CD4-positive, CD25-positive, alpha-beta regulatory T cell (primary cell): ENCODE measurements around the gene IFIT1. TPM values are rescaled to one million over a fixed set of nuclear protein-coding genes. Genes with fewer than 3 reads are reported as not detected.
A peak's percentile ranks its signal among the peaks of the same experiment; 100 is the strongest.

Experiments used
- ATAC-seq, 2 donors: fragments of 150-1000 bp; cut with Tn5 transposase; one replicate each; pipeline ENCODE4 v1.10.0; 2021; ENCODE audit warnings: low read depth in 2 of 2, moderate number of reproducible peaks in 2 of 2, moderate library complexity in 1 of 2
- DNase-seq, 3 donors: peaks; one replicate each; pipeline versions ENCODE4 v3.0.0 to v3.0.0-alpha.2; 2012 to 2022; ENCODE audit warnings: mixed read lengths in 1 of 3
- H3K27ac ChIP-seq: one replicate; pipeline ENCODE4 v1.7.0; 2013; ENCODE audit warnings: mild to moderate bottlenecking, low read length; ENCODE audit not compliant: insufficient read depth, poor library complexity, severe bottlenecking
- H3K27me3 ChIP-seq: one replicate; pipeline ENCODE4 v1.7.0; 2013; ENCODE audit warnings: low read length; ENCODE audit not compliant: control insufficient read depth, insufficient read depth
- H3K36me3 ChIP-seq: one replicate; pipeline ENCODE4 v1.7.0; 2013; ENCODE audit warnings: mild to moderate bottlenecking, low read length, moderate library complexity; ENCODE audit not compliant: control insufficient read depth, insufficient read depth
- H3K4me1 ChIP-seq: 2 replicates; pipeline ENCODE4 v1.7.0; 2013; ENCODE audit warnings: mild to moderate bottlenecking, low read length; ENCODE audit not compliant: insufficient read depth, control insufficient read depth, poor library complexity, severe bottlenecking
- H3K4me3 ChIP-seq: one replicate; pipeline ENCODE4 v1.7.0; 2013; ENCODE audit warnings: low read depth, mild to moderate bottlenecking, low read length, moderate library complexity
- H3K9me3 ChIP-seq, 2 experiments: 1 replicate in 1 of 2; 2 replicates in 1 of 2; pipeline ENCODE4 v1.7.0; 2013; ENCODE audit warnings: low read length in 2 of 2, mild to moderate bottlenecking in 1 of 2, moderate library complexity in 1 of 2; ENCODE audit not compliant: control insufficient read depth in 2 of 2
- H3K27ac Mint-ChIP-seq, 3 donors: one replicate each; pipeline ENCODE4 v1.8.0; 2020 to 2022; ENCODE audit warnings: mild to moderate bottlenecking in 3 of 3, mixed read lengths in 3 of 3, moderate library complexity in 2 of 3
- H3K27me3 Mint-ChIP-seq: one replicate; pipeline ENCODE4 v1.8.0; 2022; ENCODE audit warnings: mild to moderate bottlenecking, mixed read lengths
- H3K36me3 Mint-ChIP-seq: one replicate; pipeline ENCODE4 v1.8.0; 2020; ENCODE audit warnings: mixed read lengths
- H3K4me1 Mint-ChIP-seq, 4 donors: one replicate each; pipeline ENCODE4 v1.8.0; 2020 to 2022; ENCODE audit warnings: mixed read lengths in 4 of 4, mild to moderate bottlenecking in 1 of 4
- H3K4me3 Mint-ChIP-seq, 4 donors: one replicate each; pipeline ENCODE4 v1.8.0; 2020 to 2022; ENCODE audit warnings: mild to moderate bottlenecking in 4 of 4, mixed read lengths in 4 of 4, moderate library complexity in 3 of 4
- H3K9me3 Mint-ChIP-seq, 7 donors: one replicate each; pipeline ENCODE4 v1.8.0; 2020 to 2022; ENCODE audit warnings: mixed read lengths in 7 of 7, mild to moderate bottlenecking in 3 of 7, moderate library complexity in 2 of 7
- polyA plus RNA-seq, 4 donors: library from polyadenylated mRNA; unstranded; fragments of 300-500 nt; fragmentation: Illumina TruSeq; gene quantifications; one replicate each; pipeline ENCODE4 v1.2.3, GENCODE V29; 2021
- total RNA-seq: library from RNA; stranded (reverse); gene quantifications from one replicate; pipeline ENCODE4 v1.2.3, GENCODE V29; 2022

The IFIT1 gene
- total and polyA plus RNA-seq, 5 donors from 2014 or later, result 5.5 to 15.9 (median 6.1) TPM

DNA sequence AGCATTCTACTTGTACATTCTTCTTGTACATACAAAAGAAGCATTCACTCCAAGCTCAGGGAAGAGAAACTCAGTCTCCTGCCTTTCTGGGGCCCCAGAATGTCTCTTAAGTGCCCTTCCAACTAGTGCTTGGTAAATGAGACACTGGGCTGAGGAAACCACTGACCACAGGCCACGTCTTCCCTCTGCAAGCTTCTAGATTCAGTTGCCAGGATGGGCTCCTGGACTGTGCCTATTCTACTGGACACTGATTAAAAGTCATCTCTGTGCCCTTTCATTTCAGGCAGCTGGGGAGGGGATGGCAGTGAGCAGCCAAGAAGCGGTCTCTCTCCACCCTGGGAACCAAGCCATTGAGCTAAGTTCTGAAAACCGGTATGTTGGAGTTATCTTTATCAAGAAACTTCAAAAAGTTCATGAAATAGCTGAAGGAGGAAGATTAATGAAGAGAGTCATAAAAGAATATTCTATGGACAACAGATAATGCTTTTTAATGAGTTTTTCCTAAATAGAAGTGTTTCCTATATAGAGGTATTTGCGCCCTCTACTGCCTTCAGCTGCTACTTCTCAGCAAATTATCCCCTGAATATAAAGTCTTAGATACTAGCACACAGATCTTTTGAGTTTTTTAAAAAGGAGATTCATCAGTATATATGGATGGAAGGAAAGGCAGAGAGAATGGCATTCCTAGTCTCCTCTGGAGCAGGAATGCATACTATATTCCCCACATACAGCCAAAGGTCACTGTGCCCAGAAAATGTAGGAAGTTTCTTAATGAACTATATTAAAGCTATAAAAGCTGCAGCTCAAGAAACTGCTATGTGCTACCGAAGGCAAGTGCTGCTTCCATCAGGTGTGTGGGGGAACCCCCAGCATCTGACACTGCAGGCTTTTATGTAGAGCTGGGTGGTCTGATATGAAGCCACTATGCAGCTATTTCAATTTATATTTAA is 23.0 kb upstream of the IFIT1 start:
- peak overlapping the region in 1 of 3 donors; percentile 39 for H3K27ac Mint-ChIP-seq
- no peak for ATAC-seq

DNA sequence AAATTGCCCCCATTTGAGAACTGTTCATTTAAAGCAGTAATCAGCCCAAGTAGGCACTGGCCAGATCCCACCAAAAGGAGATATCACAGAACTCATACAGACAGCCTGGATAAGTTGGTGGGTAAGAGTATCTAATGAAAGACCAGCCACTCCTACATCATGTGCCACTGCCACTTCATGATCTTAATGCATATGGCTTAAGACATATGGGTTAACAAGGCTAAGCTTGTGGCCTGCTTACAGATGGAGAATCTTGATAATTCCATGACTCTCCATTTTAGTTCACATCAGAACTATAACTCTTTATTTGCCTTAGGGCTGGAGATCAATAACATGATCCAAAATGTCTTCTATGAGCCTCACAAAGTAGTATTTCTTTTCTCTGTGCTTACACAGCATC is 21.3 kb upstream of the IFIT1 start:
- Histone ChIP-seq H3K9me3 (no peaks in the 10 kb centered on the region), H3K36me3 (no peaks in the 10 kb centered on the region), H3K4me3 (no peak overlapping the region), H3K27ac (no peak overlapping the region), H3K4me1 (no peaks in the 10 kb centered on the region), H3K27me3 (no peaks in the 10 kb centered on the region)
- Mint-ChIP-seq H3K9me3 (peaks cover 0 to 3% (median 0%) of the 10 kb centered on the region in 7 donors), H3K4me3 (no peak overlapping the region), H3K4me1 (peaks cover 3 to 7% (median 4%) of the 10 kb centered on the region in 4 donors), H3K27ac (no peak overlapping the region), H3K27me3 (no peaks in the 10 kb centered on the region), H3K36me3 (no peaks in the 10 kb centered on the region)
- no peak for DNase-seq
- no peak for ATAC-seq

More for the DNA sequence above, 23.0 kb upstream of the IFIT1 start:
- Mint-ChIP-seq H3K27me3 (no peaks in the 10 kb centered on the region), H3K36me3 (no peaks in the 10 kb centered on the region), H3K4me1 (peaks cover 4 to 8% (median 7%) of the 10 kb centered on the region in 4 donors), H3K9me3 (peaks cover 0 to 3% (median 0%) of the 10 kb centered on the region in 7 donors), H3K4me3 (no peak overlapping the region)
- Histone ChIP-seq H3K9me3 (no peaks in the 10 kb centered on the region), H3K27me3 (no peaks in the 10 kb centered on the region), H3K36me3 (no peaks in the 10 kb centered on the region), H3K4me1 (no peaks in the 10 kb centered on the region), H3K27ac (no peak overlapping the region), H3K4me3 (no peak overlapping the region)
- DNase-seq, result peak in 2 of 3 donors; percentile 17 to 45

DNA sequence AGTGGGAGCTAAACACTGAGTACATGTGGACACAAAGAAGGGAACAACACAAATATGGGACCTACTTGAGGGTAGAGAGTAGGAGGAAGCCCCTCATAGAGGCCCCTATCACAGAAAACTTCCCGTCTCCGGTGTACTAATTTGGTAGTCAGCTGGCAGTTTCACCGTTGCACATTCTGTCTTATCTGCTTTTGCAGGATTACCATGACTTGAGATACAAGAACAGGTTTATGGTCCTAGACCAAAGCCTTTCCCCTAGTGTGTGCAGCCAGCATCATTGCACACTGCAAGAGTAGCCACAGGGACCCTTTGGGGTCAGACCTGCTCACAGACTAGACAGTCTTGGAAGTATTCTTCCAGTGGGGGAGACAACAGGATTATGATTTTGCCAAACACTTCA is 20.4 kb upstream of the IFIT1 start:
- Mint-ChIP-seq H3K9me3 (peaks cover 0 to 1% (median 0%) of the 10 kb centered on the region in 7 donors), H3K4me3 (no peak overlapping the region), H3K36me3 (no peaks in the 10 kb centered on the region), H3K27ac (no peak overlapping the region), H3K27me3 (no peaks in the 10 kb centered on the region), H3K4me1 (peaks cover 3 to 7% (median 4%) of the 10 kb centered on the region in 4 donors)
- DNase-seq (no peak), ATAC-seq (no peak)
- Histone ChIP-seq H3K9me3 (no peaks in the 10 kb centered on the region), H3K4me1 (no peaks in the 10 kb centered on the region), H3K36me3 (no peaks in the 10 kb centered on the region), H3K27me3 (no peaks in the 10 kb centered on the region), H3K27ac (no peak overlapping the region), H3K4me3 (no peak overlapping the region)

DNA sequence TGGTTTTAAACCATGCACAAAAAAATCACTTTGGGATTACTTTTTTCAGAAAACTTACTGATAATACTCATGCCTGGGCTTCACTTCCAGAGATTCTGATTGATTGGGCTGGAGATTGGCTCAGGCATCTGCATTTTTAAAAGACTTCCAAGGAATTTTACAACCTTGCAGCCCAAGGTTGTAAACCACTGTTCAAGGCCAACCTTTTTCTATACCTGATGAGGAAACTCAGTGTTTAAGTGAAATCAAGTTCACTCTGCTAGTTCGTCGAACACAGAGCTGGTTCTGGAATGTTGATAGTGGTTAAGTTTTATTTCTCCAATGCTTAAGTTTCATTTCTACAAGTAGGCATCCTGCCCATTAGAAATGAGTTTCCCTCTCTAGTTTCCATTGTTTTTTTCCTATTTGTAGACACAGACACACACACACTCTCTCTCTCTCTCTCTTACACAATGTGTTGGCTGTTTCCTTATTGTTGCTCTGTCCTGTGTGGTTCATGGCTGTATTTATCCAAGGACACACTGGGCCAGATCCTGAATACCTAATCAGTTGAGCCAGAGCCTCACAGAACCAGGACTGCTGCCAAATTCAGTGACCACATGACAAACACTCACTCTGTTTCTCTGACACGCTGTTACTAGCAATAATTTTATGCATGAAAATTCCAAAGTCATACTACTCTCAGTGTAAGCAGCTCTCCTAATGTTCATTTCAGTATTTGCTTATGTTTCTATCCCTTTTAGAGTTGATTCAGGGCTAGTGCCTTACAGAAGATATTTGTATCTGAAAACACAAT is 18.3 kb upstream of the IFIT1 start:
- H3K4me3 Mint-ChIP-seq, result no peak overlapping the region
- Histone ChIP-seq H3K27me3 (no peaks in the 10 kb centered on the region), H3K9me3 (no peaks in the 10 kb centered on the region), H3K36me3 (no peaks in the 10 kb centered on the region), H3K4me3 (no peak overlapping the region), H3K4me1 (no peaks in the 10 kb centered on the region), H3K27ac (no peak overlapping the region)
- peak overlapping the region in 1 of 3 donors; percentile 4 for H3K27ac Mint-ChIP-seq
- no peaks in the 10 kb centered on the region for H3K9me3 Mint-ChIP-seq
- DNase-seq, result no peak
- ATAC-seq, result no peak
- no peaks in the 10 kb centered on the region for H3K36me3 Mint-ChIP-seq
- peaks cover 0 to 1% (median 0%) of the 10 kb centered on the region in 4 donors for H3K4me1 Mint-ChIP-seq
- no peaks in the 10 kb centered on the region for H3K27me3 Mint-ChIP-seq

DNA sequence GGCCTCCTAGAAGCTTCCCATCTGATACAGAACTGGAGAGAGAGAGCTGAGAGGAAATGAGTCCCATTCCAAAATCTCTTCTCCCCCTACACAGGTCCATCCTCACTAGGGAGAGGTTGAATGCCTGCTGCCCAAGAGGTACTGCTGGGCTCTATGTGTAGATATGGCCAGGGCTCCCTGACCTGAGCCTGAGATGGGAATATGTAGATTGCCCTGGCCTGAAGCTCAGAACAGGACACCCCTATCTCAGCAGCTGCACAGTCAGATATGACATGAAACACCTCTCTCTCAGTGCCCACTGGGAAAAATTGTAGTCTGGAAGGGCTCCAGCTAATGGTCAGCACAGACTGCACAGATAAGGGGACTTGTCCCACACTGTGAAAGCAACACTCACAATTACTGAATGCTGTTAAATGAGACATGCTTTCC is 17.7 kb upstream of the IFIT1 start:
- Mint-ChIP-seq H3K4me1 (no peaks in the 10 kb centered on the region), H3K27me3 (no peaks in the 10 kb centered on the region)
- no peaks in the 10 kb centered on the region for H3K4me1 ChIP-seq

DNA sequence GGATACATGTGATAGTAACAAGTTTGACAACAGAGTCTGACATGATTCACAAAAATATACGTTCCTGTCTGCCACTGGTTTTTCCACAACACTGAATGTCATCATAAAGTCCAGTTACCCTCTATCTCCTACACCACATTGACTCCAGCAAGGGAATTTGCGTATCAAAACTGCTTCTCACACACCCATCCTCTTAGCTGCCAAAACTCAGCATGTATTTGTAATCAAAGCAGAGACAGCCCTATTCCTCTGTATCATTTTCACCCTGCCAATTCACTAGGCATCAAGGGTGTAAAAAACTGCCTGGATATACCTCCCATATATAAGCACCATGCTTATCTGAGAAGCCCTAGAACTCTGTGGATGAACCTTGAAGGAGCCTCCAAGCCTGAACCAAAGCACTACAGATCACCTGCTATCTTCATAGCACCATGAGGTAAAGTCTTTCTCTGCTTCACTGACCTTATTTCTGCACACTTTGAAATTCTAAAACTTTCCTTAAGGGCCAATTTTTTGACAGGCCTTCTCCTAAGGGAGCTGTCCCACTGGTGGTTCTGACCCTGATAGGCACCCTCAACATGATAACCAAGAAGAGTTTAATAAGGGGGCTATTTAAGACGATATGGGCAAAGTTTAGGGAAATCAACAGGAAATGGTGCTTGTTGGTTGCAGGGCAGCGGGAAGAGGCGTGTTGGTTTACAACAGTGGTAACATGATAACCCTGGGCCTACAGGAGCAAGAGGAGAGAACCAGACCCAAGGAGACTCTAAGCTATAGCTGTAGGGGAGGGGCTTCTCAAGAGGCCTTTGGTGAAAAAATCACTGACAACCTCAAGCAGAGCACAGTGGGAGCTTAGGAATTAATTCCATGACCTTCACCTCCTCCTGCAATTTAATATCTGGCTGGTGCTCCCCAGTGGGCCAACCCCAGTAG is 14.5 kb upstream of the IFIT1 start, which contains the start of gene IFIT1B:
TSS of gene IFIT1B (plus strand) at position 352 of the 933 bp plus-strand sequence. CDS start at position 432, 80 bp downstream.
- Mint-ChIP-seq H3K9me3 (no peaks in the 10 kb centered on the region), H3K4me3 (no peak within 1 kb of the TSS), H3K27ac (no peak within 1 kb of the TSS), H3K4me1 (no peaks in the 10 kb centered on the region), H3K36me3 (no peaks in the 10 kb centered on the region), H3K27me3 (no peaks in the 10 kb centered on the region)
- ATAC-seq, result no peak
- H3K4me1 ChIP-seq, result no peaks in the 10 kb centered on the region
- H3K36me3 ChIP-seq, result no peaks in the 10 kb centered on the region
- no peak for DNase-seq
- no peaks in the 10 kb centered on the region for H3K9me3 ChIP-seq
- no peak within 1 kb of the TSS for H3K27ac ChIP-seq
- no peaks in the 10 kb centered on the region for H3K27me3 ChIP-seq
- no peak within 1 kb of the TSS for H3K4me3 ChIP-seq

More for the DNA sequence above, 17.7 kb upstream of the IFIT1 start:
- H3K27ac Mint-ChIP-seq, result no peak overlapping the region
- no peak overlapping the region for H3K27ac ChIP-seq
- H3K9me3 ChIP-seq, result no peaks in the 10 kb centered on the region
- no peak for ATAC-seq
- H3K4me3 ChIP-seq, result no peak overlapping the region
- no peaks in the 10 kb centered on the region for H3K36me3 ChIP-seq
- H3K27me3 ChIP-seq, result no peaks in the 10 kb centered on the region
- no peak for DNase-seq
- no peaks in the 10 kb centered on the region for H3K36me3 Mint-ChIP-seq
- H3K9me3 Mint-ChIP-seq, result no peaks in the 10 kb centered on the region
- H3K4me3 Mint-ChIP-seq, result no peak overlapping the region

DNA sequence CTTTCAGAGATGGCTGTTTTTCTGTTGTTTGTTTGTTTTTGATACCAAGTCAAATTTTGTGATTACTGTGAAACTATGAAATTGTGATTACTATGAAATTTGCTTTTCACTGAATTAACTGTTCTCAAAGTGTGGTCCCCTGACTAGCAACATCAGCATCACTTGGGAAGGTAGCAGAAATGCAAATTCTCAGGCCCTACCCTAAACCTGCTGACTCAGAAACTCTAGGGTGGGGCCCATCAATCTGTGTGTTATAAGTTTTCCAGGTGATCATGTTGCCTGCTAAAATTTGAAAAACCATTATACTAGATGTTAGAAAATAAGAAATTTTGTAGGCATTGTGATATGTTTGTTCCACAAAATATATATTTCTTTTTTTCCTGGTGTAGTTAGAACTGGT is 13.3 kb upstream of the IFIT1 start:
- H3K27me3 Mint-ChIP-seq, result no peaks in the 10 kb centered on the region
- no peak for ATAC-seq

More for the DNA sequence above, 13.3 kb upstream of the IFIT1 start:
- no peak overlapping the region for H3K27ac Mint-ChIP-seq
- H3K4me3 ChIP-seq, result no peak overlapping the region
- no peaks in the 10 kb centered on the region for H3K36me3 ChIP-seq
- no peaks in the 10 kb centered on the region for H3K4me1 ChIP-seq
- no peaks in the 10 kb centered on the region for H3K4me1 Mint-ChIP-seq
- H3K9me3 Mint-ChIP-seq, result no peaks in the 10 kb centered on the region
- H3K36me3 Mint-ChIP-seq, result no peaks in the 10 kb centered on the region
- no peaks in the 10 kb centered on the region for H3K27me3 ChIP-seq
- H3K4me3 Mint-ChIP-seq, result no peak overlapping the region
- H3K27ac ChIP-seq, result no peak overlapping the region
- DNase-seq, result no peak
- H3K9me3 ChIP-seq, result no peaks in the 10 kb centered on the region
